ENCODE data around the gene DIP2B.

Gene DIP2B

DNA sequence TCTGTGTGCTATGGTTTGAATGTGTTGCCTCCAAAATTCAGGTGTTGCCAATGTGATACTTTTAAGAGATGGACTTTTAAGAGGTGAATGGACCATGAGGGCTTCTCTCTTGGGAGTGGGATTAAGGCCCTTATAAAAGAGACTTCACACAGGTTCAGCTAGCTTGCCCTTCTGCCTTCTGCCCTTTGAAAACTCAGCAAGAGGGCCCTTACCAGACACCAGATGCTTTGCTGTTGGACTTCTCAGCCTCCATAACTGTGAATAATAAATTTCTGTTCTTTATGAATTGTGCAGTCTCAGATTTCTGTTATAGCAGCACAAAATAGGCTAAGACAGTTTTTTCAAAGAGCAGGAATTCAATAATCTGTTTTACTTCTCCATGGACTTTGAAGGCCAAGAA, 86.1 kb downstream of the DIP2B start:
- H3K36me3 ChIP-seq (ENCODE audit: insufficient read depth, low read length): no peaks in the 10 kb centered on the region
- H3K9ac ChIP-seq (ENCODE audit: low read depth, low read length): no peak overlapping the region
- 0 out of 2 replicates have a peak, but pooled peaks cover 3% of the 10 kb centered on the region for H3K4me1 ChIP-seq (ENCODE audit: insufficient read depth, low read length)
- no peaks in the 10 kb centered on the region for H3K9me3 ChIP-seq (ENCODE audit: control insufficient read depth, insufficient read depth, low read length)

DNA sequence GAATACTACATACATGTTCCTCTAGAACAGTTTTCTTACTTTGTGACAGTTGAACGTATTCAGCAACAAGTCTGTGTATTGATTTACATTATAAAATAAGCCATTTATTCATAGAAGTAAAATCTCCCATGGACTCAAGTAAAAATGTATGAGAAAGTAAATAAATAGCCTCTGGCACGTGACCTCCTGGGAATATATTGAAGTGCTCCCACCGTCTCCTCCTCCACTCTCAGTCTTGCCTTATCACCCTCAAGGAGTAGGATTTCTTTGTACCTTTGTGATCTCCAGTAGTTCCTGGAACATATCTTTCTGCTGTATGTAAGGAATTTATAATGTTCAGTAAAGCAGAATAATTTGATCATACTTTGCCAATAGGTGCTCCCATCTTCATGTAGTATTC, 90.9 kb downstream of the DIP2B start:
- Histone ChIP-seq H3K4me1 (ENCODE audit: insufficient read depth, low read length) (peaks cover 15% of the 10 kb centered on the region), H3K36me3 (ENCODE audit: insufficient read depth, low read length) (no peaks in the 10 kb centered on the region), H3K9me3 (ENCODE audit: control insufficient read depth, insufficient read depth, low read length) (no peaks in the 10 kb centered on the region), H3K9ac (ENCODE audit: low read depth, low read length) (no peak overlapping the region)

DNA sequence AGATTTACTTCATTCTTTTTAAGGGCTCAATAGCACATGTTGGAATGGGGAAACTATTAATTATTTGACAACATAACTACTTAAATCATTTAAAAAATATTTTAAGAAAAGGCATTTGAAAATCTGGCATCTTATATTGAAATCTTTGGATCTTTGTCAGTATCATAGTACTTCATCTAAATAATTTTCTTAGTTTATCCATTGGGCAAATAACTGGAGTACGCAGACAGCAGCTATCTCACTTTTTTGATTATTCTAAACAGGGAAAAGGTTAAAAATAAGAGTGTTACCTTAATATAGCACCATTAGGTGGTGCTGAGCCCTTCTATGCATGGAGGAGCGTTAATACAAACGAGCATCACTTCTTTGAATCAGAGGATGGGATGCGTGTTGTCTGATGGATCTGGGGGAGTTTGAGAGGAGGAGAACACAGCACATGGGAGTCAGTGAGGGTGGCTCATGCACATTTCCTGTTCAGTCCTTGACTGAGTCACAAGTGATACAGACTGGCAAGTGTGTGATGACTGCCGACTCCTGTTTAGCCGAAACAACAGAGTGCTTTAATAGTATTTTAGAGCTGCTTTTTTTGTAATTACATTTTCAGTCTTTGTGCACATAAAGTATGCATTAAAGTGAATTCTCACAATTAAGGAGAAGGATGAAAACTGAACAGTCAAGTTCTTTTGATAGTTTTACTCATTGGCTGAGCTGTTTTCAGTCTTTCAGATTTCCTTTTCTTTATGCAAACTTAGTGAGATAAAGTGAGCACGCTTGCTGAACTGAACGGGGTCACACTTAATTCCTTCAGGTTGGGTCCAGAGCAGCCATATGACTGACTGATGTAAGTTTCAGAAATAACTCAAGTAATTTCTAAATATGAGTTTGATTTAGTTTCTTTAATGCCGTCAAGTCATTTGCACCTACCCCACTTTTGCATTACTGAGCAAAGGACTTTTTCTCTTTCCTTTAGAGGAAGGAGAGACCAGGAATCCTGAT, 92.7 kb downstream of the DIP2B start:
- H3K9ac ChIP-seq (ENCODE audit: low read depth, low read length): no peak overlapping the region
- H3K4me1 ChIP-seq (ENCODE audit: insufficient read depth, low read length): peaks cover 15% of the 10 kb centered on the region
- no peaks in the 10 kb centered on the region for H3K9me3 ChIP-seq (ENCODE audit: control insufficient read depth, insufficient read depth, low read length)
- no peaks in the 10 kb centered on the region for H3K36me3 ChIP-seq (ENCODE audit: insufficient read depth, low read length)

DNA sequence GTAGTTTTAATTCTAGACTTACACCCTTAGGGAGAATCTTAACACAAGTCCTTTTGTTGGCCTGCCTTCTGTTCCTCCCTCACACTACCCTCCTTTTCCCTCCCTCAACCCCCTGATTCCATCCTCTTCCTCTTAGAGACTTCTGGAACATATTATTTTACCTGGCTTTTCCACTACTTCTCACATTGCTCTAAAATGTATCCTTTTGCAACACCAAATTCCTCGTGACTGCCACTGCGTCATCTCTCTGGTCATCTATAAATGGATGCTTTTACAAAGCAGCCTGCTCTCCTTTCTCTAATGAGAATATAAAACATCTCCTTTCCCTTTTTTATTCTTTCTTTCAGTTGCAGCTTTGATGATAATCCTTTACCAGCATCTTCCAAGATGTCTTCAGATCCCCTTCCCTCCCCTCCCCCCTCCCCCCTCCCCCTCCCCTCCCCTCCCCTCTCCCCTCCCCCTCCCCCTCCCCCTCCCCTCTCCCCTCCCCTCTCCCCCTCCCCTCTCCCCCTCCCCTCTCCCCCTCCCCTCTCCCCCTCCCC, 93.6 kb downstream of the DIP2B start:
- no peaks in the 10 kb centered on the region for H3K36me3 ChIP-seq (ENCODE audit: insufficient read depth, low read length)
- no peak overlapping the region for H3K9ac ChIP-seq (ENCODE audit: low read depth, low read length)
- H3K4me1 ChIP-seq (ENCODE audit: insufficient read depth, low read length): peaks cover 15% of the 10 kb centered on the region
- H3K9me3 ChIP-seq (ENCODE audit: control insufficient read depth, insufficient read depth, low read length): no peaks in the 10 kb centered on the region

- no peaks in the 10 kb centered on the region for H3K9me3 ChIP-seq (ENCODE audit: control insufficient read depth, insufficient read depth, low read length)
- no peaks in the 10 kb centered on the region for H3K36me3 ChIP-seq (ENCODE audit: insufficient read depth, low read length)
- H3K4me1 ChIP-seq (ENCODE audit: insufficient read depth, low read length): peaks cover 15% of the 10 kb centered on the region
- no peak overlapping the region for H3K9ac ChIP-seq (ENCODE audit: low read depth, low read length)
These were observed 94.7 kb downstream of the DIP2B start for GRCh38 chr12:50599366-50600095.

DNA sequence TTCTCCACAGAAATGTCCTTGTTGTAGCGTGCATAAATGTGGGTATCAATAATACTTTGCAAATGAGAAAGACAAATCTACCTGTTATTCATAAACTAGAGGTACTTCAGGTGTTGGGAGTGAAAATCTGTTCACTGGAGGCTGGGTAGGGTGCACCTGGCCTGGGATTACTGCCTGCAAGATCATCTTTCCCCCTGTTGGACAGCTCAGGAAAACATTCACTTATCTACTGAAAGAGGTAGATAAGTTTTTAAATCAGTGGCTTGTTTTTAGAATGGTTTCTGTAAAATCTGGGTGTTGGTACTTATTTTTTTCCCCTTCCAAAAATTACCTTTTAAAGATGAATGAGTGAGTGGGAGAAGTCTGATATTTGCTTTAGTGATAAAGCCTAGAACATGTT, 95.6 kb downstream of the DIP2B start:
- peaks cover 15% of the 10 kb centered on the region for H3K4me1 ChIP-seq (ENCODE audit: insufficient read depth, low read length)
- no peaks in the 10 kb centered on the region for H3K36me3 ChIP-seq (ENCODE audit: insufficient read depth, low read length)
- no peak overlapping the region for H3K9ac ChIP-seq (ENCODE audit: low read depth, low read length)
- no peaks in the 10 kb centered on the region for H3K9me3 ChIP-seq (ENCODE audit: control insufficient read depth, insufficient read depth, low read length)

- Histone ChIP-seq H3K4me1 (ENCODE audit: insufficient read depth, low read length) (peaks cover 10% of the 10 kb centered on the region; the same call in 1 of the 2 replicates), H3K36me3 (ENCODE audit: insufficient read depth, low read length) (no peaks in the 10 kb centered on the region), H3K9me3 (ENCODE audit: control insufficient read depth, insufficient read depth, low read length) (no peaks in the 10 kb centered on the region), H3K9ac (ENCODE audit: low read depth, low read length) (no peak overlapping the region)
These were observed 99.2 kb downstream of the DIP2B start for GRCh38 chr12:50603817-50604639.

- Histone ChIP-seq H3K9me3 (ENCODE audit: control insufficient read depth, insufficient read depth, low read length) (no peaks in the 10 kb centered on the region), H3K4me1 (ENCODE audit: insufficient read depth, low read length) (peaks cover 8% of the 10 kb centered on the region; the same call in 1 of the 2 replicates), H3K36me3 (ENCODE audit: insufficient read depth, low read length) (no peaks in the 10 kb centered on the region), H3K9ac (ENCODE audit: low read depth, low read length) (no peak overlapping the region)
These were observed 99.8 kb downstream of the DIP2B start for GRCh38 chr12:50604640-50604920.

DNA sequence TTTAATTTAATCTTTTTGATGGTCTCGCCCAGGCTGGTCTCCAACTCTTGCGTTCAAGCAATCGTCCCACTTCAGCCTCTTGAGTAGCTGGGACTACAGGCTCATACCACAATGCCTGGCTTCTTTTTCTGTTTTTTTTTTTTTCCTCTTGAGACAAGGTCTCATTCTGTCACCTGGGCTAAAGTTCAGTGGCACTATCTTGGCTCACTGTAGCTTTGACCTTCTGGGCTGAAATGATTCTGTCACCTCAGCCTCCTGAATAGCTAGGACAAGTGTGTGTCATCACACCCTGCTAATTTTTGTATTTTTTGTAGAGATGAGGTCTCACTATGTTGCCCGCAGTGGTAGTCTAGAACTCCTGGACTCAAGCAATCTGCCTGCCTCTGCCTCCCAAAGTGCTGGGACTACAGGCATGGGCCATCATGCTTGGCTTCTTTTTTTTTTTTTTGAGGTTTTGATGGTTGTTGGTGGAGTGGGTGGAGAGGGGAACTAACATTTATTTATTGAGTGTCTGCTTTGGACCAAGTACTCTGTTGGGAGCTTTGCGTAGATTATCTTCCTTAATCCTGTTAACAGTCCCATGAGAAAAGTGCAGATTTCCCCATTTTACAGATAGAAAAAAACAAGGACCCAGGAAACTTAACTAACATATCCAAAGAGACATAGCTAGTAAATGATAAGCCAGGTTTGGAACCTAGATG, 102.0 kb downstream of the DIP2B start:
- peaks cover 6% of the 10 kb centered on the region; the same call in 1 of the 2 replicates for H3K4me1 ChIP-seq (ENCODE audit: insufficient read depth, low read length)
- H3K9me3 ChIP-seq (ENCODE audit: control insufficient read depth, insufficient read depth, low read length): no peaks in the 10 kb centered on the region
- H3K9ac ChIP-seq (ENCODE audit: low read depth, low read length): no peak overlapping the region
- H3K36me3 ChIP-seq (ENCODE audit: insufficient read depth, low read length): no peaks in the 10 kb centered on the region

DNA sequence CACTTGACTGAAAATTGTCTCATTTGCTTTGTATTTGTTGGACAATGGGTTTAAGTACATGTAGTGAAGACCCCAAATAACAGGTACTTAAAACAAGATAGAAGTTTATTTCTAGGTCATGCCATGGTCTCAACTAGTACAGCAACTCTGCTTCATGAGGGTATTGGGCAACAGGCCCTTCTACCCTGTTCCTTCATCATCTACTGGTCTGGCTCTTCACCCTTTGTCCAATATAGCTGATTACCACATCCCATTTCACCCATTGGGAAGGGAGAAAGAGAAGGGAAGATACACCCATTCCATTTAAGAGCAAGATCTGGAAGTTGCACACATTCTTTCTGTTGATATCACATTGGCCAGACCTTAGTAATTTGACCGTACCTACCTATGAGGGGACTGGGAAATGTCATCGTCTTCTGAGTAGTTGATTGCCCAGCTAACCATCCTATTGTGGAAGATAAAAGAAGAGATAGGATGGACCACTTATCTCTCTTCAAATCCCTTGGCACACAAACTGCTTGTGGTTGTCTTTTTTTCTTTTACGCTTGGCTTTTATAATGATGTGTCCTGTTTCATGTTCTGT, 104.6 kb downstream of the DIP2B start:
- no peaks in the 10 kb centered on the region for H3K9me3 ChIP-seq (ENCODE audit: control insufficient read depth, insufficient read depth, low read length)
- H3K36me3 ChIP-seq (ENCODE audit: insufficient read depth, low read length): no peaks in the 10 kb centered on the region
- H3K4me1 ChIP-seq (ENCODE audit: insufficient read depth, low read length): peaks cover 24% of the 10 kb centered on the region
- no peak overlapping the region for H3K9ac ChIP-seq (ENCODE audit: low read depth, low read length)

- Histone ChIP-seq H3K9me3 (ENCODE audit: control insufficient read depth, insufficient read depth, low read length) (no peaks in the 10 kb centered on the region), H3K36me3 (ENCODE audit: insufficient read depth, low read length) (no peaks in the 10 kb centered on the region), H3K9ac (ENCODE audit: low read depth, low read length) (no peak overlapping the region), H3K4me1 (ENCODE audit: insufficient read depth, low read length) (peaks cover 32% of the 10 kb centered on the region)
These were observed 105.4 kb downstream of the DIP2B start for GRCh38 chr12:50610171-50610570.

- Histone ChIP-seq H3K4me1 (ENCODE audit: insufficient read depth, low read length) (peaks cover 42% of the 10 kb centered on the region), H3K9me3 (ENCODE audit: control insufficient read depth, insufficient read depth, low read length) (no peaks in the 10 kb centered on the region), H3K9ac (ENCODE audit: low read depth, low read length) (no peak overlapping the region), H3K36me3 (ENCODE audit: insufficient read depth, low read length) (no peaks in the 10 kb centered on the region)
These were observed 106.4 kb downstream of the DIP2B start for GRCh38 chr12:50611021-50611744.

DNA sequence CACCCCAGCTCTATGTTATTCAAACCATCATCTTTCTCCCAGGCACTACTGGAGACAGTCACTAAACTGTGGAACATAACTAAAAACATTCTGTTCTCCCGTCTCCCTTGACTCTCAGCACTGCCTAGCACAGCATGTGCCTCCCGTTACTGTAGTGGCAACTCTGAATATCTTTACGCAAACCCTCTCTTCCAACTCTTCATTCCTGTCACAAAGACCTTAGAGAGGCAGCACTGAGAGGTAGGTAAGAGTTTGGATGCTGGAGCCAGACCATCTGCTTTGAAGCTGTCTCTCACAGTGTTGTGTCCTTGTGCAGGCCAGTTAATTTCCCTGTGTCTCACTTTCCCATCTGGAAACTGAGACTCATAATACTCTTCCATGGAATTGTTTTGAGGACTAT, 108.1 kb downstream of the DIP2B start:
- peaks cover 48% of the 10 kb centered on the region for H3K4me1 ChIP-seq (ENCODE audit: insufficient read depth, low read length)

More for the DNA sequence above, 108.1 kb downstream of the DIP2B start:
- no peak overlapping the region for H3K9ac ChIP-seq (ENCODE audit: low read depth, low read length)
- no peaks in the 10 kb centered on the region for H3K9me3 ChIP-seq (ENCODE audit: control insufficient read depth, insufficient read depth, low read length)
- no peaks in the 10 kb centered on the region for H3K36me3 ChIP-seq (ENCODE audit: insufficient read depth, low read length)

Measured in ES-I3 (cell line).